GM18870 (cell line): Measurements from ENCODE around the gene GALK2.

Experiments used
- ATAC-seq: cut with Tn5 transposase; IDR thresholded peaks from one replicate; pipeline ENCODE4 v1.9.1; 2021; ENCODE audit warnings: moderate library complexity; ENCODE audit not compliant: unreplicated experiment

The GALK2 gene

DNA sequence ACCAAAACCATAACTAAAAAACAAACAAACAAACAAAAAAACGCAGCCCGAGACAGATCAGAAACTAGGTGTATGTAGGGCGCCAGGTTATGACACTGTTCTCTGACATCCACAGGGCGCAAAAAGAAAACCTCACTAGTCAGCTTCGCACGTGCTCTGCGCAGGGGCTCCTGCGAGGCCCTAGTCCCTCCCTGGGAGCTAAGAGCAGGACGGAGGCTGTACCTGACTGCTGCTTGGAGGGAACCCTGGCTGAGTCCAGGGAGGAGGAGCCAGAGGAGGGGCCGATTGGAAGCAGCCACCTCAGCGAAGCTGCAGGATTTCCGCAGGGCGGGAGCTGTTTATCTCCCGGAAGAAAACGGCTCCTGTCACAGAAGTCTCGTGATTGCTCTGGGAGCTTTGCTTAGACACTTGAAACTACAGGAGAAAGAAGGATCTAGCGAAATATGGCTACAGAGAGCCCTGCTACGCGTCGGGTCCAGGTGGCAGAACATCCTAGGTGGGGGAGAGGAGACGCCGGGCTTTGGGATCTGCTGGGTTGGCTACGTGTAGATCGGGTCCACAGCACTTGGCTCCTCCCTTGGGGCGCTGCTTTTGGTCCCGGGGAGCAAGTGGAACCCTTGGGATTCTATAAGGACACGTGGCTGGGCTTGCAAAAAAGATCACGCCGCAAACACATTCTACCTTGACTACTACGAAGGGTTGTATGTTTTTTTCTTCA is at the start of gene GALK2:
Gene GALK2 (plus strand): TSS at position 368 of the 718 bp plus-strand sequence. CDS start 76 bp downstream, at position 444.
- peak; percentile 90 for ATAC-seq

DNA sequence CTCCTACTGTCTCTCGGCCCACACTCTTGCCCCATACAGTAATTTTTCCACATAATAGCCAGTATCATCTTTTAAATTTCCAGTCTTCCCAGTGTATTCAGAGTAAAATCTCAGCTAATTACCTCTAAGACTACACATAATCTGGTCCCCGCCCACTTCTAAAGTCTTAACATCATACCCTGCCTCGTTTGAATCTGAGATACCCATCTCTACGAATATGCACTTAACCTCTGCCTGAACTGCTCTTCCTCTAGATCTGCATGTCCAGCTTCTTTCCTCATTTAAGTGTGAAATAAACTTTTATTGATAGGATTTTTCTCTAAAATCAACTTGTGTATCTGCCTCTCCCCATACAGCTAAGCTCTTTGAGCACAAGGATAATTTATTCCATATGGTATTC is 49.2 kb upstream of the GALK2 start:
- ATAC-seq, result no peak

DNA sequence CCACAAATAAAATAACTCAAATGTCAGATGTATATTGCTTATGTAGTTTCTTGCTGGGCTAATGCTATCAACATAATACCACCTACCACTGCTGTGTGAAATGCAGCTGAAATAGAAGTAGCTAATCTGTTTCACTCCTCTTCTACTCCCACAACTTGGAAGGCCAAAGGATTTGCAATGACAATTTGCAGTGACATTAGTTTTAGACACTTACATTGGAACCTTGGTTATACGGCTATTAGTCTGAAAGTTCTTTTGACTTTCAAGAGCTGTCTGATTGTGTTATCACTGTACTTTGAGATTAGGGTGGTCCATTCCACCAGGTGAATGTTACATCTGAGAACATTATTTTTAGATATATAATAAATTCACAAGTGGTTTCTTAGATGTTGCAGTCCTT is 48.1 kb upstream of the GALK2 start:
- ATAC-seq, result no peak

DNA sequence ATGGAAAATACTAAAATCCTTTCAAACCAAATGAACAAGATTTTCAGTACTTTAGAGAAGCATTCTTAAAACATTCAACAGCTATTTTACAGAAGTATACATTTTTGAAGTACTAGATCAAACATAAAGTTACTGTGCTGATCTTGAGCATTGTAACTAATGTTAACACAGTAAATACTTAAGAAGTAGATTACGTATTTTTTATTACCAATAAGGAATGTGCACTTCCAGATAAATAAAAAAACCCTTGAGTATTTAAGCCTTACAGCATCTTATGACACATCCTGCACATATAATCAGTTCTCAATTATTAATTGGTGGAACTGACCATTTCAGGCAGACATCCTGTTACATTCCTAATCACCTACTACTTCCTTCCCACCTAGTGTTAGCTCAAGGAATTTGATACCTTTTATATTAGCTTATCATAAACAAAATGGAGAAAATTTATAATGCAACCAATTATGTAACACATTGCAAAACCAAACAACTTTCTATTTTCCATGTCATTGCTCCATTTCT is 47.4 kb upstream of the GALK2 start:
- ATAC-seq, result no peak

DNA sequence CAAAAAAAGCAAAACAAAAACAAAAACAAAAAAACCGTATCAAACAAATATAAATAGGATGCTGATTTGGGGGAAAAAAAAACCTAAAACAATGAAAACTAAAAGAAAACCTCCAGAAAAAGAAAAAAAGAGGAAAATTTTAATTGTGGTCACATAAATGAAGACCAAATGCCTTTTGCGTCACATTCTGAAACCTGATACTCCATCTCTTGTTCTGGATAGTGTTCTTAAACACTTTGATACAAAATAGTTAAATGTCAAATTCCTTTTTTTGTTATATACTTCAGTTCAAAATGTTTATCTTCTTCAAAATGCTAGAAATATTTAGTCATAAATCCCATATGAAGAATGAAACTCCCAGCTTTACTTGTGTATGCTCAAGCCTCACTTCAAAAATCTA is 45.7 kb upstream of the GALK2 start:
- ATAC-seq, result no peak

DNA sequence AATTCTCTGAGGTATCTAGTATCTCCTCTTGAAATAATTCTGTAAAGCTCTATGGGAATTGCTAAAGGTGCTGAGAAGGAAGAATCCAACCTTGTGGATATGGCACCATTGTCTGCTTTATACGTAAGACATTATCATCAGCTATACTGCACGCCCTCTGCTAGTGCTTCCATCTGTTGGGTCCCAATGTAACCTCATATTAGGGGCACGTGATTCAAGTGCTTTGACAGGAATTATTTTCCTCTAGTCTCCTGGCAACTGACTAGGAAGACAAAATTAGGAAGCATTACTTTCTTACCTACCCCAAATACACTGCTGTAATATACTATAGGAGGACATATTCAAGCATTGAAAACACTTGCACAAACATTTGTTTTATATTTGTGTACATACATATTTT is 38.6 kb upstream of the GALK2 start:
- no peak for ATAC-seq

DNA sequence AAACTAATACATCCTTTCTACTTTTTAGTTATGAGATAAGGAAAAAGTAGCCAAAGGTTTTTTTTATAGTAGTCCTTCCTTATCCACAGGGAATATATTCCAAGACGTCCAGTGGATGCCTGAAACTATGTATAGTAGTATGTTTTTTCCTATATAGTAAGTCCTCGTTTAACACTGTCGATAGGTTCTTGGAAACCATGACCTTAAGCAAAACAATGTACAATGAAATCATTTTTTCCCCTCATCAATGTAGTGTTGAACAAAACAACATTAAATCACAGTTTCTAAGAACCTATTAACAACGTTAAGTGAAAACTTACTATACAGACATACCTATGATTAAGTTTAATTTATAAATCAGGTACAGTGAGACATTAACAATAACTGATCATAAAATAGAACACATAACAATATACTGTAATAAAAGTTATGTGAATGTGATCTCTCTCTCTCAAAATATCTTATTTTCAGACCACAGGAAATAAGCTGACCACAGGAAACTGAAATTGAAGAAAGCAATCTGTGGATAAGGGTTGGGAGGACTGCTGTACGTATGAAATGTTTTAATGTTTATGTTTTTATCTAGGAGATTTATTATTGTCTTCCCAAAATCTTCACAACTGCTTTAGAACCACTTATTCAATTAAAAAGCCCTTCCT is 35.2 kb upstream of the GALK2 start:
- no peak for ATAC-seq

DNA sequence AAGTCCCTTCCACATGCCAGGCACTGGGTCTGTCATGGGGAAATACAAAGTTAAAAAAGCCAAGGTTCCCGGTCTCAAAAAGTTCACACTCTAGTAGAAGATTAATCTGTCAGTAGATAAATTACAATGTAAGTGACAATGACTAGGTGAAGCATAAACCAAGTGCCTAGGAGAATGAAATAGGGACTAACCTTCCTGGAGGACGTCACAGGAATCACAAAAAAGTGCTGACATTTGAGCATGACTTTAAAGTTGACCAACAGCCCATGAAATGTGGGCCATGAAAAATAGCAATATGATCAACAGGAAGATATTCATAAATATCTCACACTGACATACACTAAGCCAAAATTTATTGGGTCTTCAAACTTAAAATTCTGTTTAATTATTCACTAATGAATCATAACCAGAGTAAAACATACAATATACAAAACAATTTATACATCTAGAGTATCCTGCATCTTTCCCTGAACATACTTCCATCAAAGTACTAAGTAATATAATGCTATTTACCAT is 34.6 kb upstream of the GALK2 start:
- no peak for ATAC-seq

DNA sequence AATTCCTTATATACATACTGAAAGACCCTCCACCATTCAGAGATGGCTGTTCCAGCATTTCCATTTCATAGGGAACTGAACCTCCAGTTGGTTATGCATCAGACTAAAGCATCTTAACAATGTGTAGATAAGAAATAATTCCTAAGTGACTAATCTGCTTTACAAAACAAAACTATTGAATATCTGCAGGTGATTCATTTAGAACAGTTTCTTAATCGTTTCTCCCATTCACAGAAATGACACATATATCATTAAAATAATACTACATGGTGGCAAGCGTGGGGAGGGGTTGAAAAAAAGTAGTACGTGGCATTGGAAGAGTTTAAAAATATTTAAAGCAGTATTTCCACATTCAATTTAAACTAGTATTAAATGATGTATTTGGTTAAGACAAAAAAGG is 34.1 kb upstream of the GALK2 start:
- ATAC-seq, result no peak

DNA sequence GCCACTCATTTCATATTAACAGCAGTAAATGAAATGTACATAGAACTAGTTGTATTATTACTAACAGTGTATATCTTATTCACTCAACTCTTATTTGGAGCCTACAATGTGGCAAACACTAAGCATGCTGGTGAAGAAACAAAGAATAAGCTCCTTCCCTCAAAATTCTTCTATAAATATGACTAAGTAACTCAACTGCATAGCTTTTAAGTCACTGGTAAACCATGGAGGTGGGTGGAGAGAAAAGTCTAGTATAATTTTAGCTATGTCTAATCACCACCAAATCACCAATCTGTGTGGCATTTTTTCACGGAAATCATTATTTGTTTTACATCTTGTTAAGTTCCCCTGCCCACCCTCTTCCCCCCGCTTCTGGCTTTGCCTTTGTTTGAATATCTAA is 32.2 kb upstream of the GALK2 start:
- no peak for ATAC-seq

DNA sequence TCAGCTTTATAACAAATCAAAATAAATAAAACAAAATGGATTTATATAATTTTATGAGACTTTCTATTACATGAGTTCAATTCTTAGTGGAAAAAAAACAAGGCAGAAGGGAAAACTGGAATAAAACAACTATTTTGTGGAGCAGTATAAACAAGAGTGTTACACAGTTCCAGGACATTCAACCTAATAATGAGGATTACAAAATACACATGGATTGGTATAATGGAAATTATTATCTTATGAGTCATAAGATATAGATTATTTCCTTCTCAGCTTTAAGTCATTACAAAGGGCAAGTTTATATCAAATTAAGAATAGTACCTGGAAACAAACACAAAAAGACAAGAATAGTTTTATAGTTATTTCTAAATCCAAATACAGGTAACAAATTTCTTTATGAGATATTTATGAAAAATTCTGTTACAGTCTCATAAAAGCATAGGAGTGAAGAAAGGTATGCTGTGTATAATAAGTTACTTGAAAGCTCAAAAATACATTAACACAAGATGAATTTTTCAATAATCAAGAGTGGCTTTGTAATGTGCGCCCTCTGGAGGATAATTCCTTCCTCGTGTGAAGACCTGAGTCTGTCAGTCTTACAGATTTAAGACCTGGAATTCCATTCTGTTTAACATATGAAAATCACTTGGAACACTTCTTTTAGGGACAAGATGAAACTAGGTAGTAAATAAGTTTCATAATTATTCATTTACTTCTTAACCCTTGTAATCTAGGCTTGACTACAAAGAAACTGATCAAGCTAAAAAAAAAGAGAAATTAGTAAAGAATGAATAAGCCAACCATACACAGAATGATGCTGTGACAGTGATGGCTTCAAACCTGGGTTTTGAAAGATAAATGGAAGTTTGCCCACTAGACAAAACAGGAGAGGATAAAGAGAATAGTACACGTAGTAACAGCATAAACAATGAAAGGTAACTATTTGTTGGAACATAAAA is 24.1 kb upstream of the GALK2 start:
- ATAC-seq, result no peak

DNA sequence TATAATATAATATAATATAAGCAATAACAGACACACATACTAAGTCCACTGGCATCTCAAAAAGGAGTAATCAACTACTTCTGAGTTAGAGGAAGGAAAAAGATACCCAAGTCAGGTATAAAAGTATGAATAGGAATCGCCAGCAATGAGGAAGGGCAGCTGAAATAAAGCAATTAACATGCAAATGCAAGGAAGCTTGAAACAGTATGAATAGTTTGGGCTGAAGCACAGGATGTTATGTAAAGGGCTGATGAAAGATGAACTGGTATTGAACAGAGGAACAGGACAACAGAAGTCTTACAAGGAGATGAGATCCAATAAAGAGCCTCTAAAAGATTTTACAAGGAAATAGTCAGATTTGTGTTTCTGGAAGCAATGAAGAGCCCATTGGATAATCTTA is 21.7 kb upstream of the GALK2 start:
- ATAC-seq, result no peak

DNA sequence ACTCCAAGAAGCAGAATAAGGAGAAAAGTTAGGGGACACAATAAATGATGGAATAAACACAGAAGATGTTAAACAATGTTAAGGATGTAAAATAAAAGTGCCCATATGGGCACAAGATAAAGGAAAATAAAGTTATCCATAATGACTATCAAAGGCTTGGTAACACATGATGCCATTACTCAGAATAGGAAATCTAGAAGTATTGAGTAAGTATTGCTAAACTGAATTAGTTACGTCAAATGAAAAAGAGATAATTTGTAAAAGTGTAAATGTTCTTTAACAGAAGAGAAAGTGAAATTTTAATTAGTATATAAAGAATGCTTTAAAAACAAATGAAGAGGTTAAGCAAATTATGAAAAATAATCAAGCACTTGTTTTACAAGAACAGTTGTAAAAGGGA is 21.3 kb upstream of the GALK2 start:
- no peak for ATAC-seq

DNA sequence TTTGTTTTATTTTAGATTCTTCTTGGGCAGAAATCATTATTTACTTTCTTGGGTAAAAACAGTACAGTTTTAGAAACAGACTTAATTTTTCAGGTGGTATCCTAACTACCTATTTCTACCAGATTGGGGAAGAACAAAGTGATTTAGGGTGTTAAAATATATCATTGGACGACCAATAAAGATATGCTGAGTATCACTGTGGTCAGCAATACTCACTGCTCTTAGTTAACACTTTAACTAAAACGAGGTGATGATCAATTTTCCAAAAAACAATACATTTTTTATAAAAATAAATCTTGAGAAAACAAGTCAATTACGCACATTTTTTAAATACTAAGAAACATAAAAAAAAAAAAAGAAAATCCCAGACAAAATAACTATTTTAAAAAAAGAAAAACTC is 18.2 kb upstream of the GALK2 start:
- no peak for ATAC-seq

DNA sequence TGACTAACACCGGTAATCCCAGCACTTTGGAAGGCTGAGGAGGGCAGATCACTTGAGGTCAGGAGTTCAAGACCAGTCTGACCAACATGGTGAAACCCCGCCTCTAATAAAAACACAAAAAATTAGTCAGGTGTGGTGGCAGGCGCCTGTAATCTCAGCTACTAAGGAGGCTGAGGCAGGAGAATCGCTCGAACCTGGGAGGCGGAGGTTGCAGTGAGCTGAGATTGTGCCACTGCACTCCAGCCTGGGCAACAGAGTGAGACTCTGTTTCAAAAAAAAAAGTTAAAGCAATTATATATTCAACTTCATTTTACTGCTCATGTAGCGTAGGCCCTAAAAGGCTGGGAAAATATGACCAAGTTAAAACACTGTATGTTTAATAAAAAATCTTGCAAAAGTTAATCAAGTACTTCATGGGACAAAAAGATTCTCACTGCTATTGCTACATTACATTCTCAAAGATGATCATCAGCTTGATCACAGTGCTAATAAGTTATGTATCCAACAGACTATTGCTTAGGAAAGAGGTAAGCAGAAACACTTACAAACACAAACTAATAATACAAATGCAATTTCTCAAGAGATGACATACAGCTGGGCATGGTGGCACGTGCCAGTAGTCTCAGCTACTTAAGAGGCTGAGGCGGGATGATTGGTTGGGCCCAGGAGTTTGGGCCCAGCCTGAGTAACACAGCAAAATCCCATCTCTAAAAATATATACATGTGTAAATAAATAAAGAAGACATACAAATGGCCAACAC is 17.3 kb upstream of the GALK2 start:
- ATAC-seq, result no peak

DNA sequence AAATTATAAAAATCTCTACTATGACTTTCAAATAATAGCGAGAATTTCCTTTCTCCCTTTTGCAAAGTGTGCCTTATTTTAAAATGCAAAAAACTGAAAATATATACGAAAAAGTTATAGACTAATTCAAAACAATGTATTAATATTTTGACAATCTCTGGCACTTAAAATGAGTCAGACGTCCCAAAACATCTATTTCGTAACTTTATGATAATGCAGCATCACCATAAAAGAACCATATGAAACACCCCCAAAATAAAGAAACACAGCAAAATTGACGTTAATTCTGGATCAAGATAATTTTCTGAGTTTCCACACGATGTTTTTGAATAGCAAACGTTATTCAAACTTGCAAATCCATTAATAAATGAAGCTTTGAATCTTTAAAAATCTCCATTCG is 15.7 kb upstream of the GALK2 start:
- ATAC-seq, result no peak

DNA sequence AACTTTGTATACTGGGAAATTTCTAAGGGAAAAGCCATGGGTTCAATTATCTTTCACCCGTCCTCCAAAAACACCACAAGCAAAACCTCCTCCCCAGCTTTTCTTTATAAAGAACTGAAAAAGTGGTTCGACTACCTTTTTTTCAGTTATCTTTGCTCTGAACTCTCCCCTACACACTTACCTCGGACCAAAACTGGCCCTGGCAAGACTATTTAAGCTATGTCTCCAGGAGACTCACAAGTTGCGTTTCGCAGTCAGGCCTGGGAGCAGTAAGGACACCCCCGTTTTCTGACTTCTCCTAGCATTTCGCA is 15.3 kb upstream of the GALK2 start:
- no peak for ATAC-seq

DNA sequence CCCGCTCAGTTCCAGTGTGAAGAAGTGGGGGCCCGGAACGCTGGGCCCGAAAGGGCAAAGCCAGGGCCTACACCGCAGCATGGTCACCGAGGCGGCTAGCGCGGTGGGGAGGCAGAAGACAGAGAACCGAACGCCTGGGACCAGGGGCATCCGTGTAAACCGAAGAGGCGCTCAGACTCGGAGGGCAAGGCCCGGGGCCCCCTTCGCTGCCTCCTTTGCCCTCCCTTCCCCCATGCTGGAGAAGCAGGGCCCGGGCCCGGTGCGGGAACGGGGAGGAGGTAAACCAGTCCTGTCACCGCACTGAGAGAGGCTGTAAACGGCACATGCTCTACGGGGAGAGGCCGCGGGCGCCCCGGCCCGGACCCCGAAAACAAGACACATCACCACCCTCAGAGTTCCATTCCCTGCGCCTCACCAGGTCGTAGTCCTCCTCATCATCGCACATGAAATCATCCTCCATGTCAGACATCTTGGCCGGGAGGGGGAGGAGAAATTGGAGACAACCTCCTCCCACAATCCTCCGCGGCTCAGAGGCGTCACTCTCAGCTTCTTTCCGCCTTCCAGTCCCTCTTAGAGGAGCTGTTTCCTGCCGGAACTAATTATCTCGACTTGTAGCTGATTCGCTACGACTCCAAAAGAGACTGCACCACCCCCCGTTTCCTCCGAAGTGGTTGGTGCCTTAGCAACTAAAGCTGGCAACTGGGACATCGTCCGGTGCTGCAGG is 14.8 kb upstream of the GALK2 start, which contains the start of gene COPS2:
Gene COPS2 (minus strand): TSS at position 490 of the 724 bp plus-strand sequence. CDS start 21 bp downstream, at position 469.
- ATAC-seq, result peak; percentile 92

DNA sequence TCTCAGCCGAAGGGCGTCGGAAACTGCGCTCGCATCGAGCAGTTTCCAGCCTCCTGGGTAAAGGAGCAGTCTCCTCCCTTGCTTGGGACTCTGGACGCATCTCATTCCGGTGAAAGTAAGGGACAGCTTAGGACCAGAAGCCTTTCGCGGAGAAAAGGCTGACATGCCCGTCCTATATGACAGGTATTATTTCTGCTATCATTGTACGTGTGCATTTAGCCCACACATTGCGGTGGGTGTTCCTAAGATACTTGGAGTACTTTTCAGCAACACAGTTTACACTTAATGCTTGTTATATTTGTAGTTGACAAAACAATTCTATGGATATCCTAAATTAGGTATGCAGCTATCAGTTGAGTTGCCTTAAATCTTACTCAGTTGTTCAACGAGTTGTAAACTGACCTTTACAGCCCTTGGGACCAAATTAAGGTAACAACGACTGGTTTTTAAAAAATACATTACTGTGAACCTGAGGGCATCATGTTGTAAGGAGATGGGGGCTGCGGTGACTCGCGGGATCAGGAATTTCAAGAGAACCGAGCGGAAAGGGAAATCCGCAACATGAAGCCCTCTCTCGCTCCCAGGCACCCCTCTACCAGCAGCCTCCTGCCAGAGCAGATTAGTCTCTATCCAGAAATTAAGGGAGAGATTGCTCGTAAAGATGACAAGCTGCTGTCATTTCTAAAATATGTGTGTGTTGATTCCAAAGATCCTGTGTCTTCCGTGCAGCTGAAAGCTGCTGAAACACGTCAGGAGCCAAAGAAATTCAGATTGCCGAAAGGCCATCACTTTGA is 14.0 kb upstream of the GALK2 start:
- ATAC-seq, result peak; percentile 20
